Osteoblast (primary cell): ENCODE results near the gene FRMD8. TPM values are rescaled to one million over a fixed set of nuclear protein-coding genes. Genes with fewer than 3 reads are reported as not detected.

Experiments used
- DNase-seq: peaks from one replicate; pipeline ENCODE4 v3.0.0; 2011; ENCODE audit warnings: low spot score, mixed read lengths; ENCODE audit not compliant: insufficient read length; ENCODE audit errors: missing footprints
- H2AFZ ChIP-seq: 2 replicates; pipeline ENCODE4 v1.6.0; 2011; ENCODE audit warnings: mild to moderate bottlenecking, low read length
- H3K27ac ChIP-seq: 2 replicates; pipeline ENCODE4 v1.5.1; 2011; ENCODE audit warnings: mild to moderate bottlenecking, low read depth, low read length, moderate library complexity
- H3K27me3 ChIP-seq: 2 replicates; pipeline ENCODE4 v1.6.0; 2012; ENCODE audit warnings: mild to moderate bottlenecking, control low read depth, inconsistent platforms, low read length, moderate library complexity; ENCODE audit not compliant: insufficient read depth
- H3K36me3 ChIP-seq: 2 replicates; pipeline ENCODE4 v1.5.1; 2011; ENCODE audit warnings: mild to moderate bottlenecking, low read length, control low read depth, moderate library complexity; ENCODE audit not compliant: insufficient read depth
- H3K4me1 ChIP-seq: 2 replicates; pipeline ENCODE4 v1.5.1; 2011; ENCODE audit warnings: mild to moderate bottlenecking, low read length, control low read depth, moderate library complexity; ENCODE audit not compliant: insufficient read depth
- H3K4me2 ChIP-seq: 2 replicates; pipeline ENCODE4 v1.6.0; 2011; ENCODE audit warnings: mild to moderate bottlenecking, low read length; ENCODE audit not compliant: insufficient read depth
- H3K4me3 ChIP-seq: fragments of 200-600 bp; sonication (generic); 3 replicates; pipeline ENCODE4 v1.5.1; 2012; ENCODE audit warnings: mild to moderate bottlenecking, low read length, inconsistent platforms; ENCODE audit not compliant: insufficient read depth
- H3K79me2 ChIP-seq: 2 replicates; pipeline ENCODE4 v1.6.0; 2012; ENCODE audit warnings: mild to moderate bottlenecking, low read length, control low read depth, inconsistent platforms; ENCODE audit not compliant: insufficient read depth
- H3K9me3 ChIP-seq: 2 replicates; pipeline ENCODE4 v1.5.1; 2011; ENCODE audit warnings: low read depth, low read length, control low read depth
- H4K20me1 ChIP-seq: 2 replicates; pipeline ENCODE4 v1.6.0; 2012; ENCODE audit warnings: mild to moderate bottlenecking, low read length, control low read depth; ENCODE audit not compliant: insufficient read depth
- total RNA-seq: library from RNA; depleted of rRNA; stranded (reverse); fragments of >200 nt; gene quantifications from 2 replicates; pipeline ENCODE4 v1.2.3, GENCODE V29; 2012
- TF ChIP-seq, protein P1 (sequence below): IDR thresholded peaks from 2 replicates; pipeline ENCODE4 v1.5.1; 2011; ENCODE audit warnings: mild to moderate bottlenecking, low read depth, low read length, moderate library complexity; ENCODE audit errors: extremely low read depth

The FRMD8 gene
- total RNA-seq, 1 donor: 78.2 TPM

DNA sequence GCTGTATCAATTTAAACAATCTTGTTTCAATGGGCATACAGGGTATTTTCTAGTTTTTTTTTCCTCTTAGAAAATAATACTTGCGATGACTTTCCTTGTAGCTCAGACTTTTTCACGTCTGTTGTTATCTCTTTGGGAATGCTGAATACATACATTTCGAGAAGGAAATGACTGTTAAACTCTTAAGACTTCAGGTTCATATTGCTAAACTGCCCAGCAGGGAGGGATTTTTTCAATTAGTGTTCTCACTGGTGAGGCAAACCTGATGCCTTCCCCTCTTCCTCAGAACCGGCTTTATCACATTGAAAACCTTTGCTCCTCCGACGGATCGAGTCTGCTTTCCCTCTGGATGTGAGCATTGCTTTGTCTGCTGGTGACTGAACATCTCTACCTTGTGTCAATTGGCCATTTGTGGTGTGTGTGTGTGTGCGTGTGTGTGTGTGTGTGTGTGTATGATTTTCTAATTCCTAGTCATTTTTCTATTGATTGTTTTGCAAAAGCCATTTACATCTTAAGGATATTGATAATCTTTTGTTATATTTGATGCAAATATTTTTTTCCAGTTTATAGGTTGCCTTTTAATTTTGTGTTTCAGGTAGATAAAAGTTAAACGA, 42.7 kb downstream of the FRMD8 start:
- Histone ChIP-seq H3K79me2 (peaks cover 99% of the 10 kb centered on the region), H3K36me3 (peaks cover 72% of the 10 kb centered on the region), H3K4me1 (peaks cover 59% of the 10 kb centered on the region), H3K27me3 (no peaks in the 10 kb centered on the region), H4K20me1 (peaks cover 97% of the 10 kb centered on the region), H3K27ac (peak overlapping the region; percentile 100), H2AFZ (no peak overlapping the region), H3K4me3 (peak overlapping the region; percentile 77), H3K9me3 (no peaks in the 10 kb centered on the region), H3K4me2 (peak overlapping the region; percentile 84)
- TF ChIP-seq, protein P1, sequence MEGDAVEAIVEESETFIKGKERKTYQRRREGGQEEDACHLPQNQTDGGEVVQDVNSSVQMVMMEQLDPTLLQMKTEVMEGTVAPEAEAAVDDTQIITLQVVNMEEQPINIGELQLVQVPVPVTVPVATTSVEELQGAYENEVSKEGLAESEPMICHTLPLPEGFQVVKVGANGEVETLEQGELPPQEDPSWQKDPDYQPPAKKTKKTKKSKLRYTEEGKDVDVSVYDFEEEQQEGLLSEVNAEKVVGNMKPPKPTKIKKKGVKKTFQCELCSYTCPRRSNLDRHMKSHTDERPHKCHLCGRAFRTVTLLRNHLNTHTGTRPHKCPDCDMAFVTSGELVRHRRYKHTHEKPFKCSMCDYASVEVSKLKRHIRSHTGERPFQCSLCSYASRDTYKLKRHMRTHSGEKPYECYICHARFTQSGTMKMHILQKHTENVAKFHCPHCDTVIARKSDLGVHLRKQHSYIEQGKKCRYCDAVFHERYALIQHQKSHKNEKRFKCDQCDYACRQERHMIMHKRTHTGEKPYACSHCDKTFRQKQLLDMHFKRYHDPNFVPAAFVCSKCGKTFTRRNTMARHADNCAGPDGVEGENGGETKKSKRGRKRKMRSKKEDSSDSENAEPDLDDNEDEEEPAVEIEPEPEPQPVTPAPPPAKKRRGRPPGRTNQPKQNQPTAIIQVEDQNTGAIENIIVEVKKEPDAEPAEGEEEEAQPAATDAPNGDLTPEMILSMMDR: no peak
- no peak for DNase-seq

DNA sequence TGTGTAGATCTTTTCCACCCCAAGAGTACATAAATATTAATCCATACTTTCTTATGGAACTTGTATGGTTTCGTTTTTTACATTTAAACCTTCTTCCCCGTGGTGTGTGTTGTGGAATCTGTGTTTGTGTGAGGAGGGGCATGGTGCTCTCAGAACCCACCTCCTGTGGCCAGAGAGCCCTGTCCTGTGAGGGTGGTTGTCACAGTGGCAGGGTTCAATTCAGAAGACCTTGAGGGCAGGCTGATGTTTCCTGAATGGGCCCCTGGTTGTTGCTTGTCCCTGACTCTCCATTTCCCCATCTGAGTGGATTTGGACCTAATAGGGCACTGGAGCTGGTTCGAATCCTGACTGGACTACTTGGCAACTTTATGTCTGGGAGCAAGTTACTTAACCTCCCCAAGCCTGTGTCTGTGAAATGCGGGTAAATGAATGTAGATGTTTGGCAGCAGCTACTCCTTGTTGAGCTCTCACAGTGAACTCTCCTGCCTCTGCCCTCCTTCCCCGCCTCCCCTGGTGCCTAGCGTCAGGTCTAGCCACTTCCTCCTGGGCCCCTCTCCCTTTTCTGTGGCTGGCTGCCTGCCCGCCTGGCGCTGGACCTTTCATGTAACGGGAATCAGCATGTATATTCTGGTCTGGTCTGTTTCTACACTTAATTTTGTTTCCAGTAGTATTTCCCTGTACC, 43.4 kb downstream of the FRMD8 start:
- no peak for DNase-seq
- H3K27me3 ChIP-seq: no peaks in the 10 kb centered on the region
- no peak overlapping the region for H2AFZ ChIP-seq
- peaks cover 66% of the 10 kb centered on the region for H3K4me1 ChIP-seq
- H3K9me3 ChIP-seq: no peaks in the 10 kb centered on the region
- peaks cover 72% of the 10 kb centered on the region for H3K36me3 ChIP-seq
- peaks cover 99% of the 10 kb centered on the region for H3K79me2 ChIP-seq
- peak overlapping the region; percentile 77 for H3K4me3 ChIP-seq
- peaks cover 97% of the 10 kb centered on the region for H4K20me1 ChIP-seq
- TF ChIP-seq, protein P1: no peak
- peak overlapping the region; percentile 100 for H3K27ac ChIP-seq
- H3K4me2 ChIP-seq: peak overlapping the region; percentile 84

DNA sequence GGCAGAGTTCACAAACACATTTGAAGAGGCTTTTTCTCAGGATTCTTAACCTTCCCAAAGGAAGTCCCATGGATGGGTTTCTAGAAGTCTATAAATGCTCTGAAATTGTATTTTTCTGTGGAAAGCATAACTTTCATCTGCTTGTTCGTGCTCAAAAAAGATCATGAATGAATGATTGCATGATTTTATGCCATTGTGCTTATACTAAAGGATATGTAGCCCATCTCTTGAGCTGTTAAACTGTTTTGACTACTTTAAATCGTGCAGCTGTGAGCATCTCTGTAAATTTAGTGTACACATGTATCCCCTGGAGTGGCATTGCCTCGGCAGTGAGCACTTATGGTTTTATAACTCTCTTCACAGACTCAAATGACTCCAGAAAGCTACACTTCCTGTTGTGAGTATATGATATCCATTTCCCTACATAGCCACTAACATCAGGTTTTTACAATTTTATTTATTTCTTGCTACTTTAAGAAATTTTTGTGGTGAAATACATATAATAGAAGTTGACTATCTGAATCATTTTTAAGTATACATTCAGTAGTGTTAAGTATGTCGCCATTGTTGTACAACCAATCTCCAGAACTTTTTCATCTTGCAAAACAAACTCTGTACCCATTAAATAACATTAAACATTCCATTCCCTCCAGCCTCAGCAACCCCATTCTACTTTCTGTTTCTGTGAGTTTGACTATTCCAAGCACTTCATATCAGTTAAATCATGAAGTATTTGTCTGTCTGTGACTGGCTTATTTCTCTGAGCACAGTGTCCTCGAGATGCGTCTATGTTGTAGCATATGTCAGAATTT, 44.2 kb downstream of the FRMD8 start:
- peak overlapping the region; percentile 84 for H3K4me2 ChIP-seq
- H3K36me3 ChIP-seq: peaks cover 72% of the 10 kb centered on the region
- TF ChIP-seq, protein P1: no peak
- peaks cover 73% of the 10 kb centered on the region for H3K4me1 ChIP-seq
- H4K20me1 ChIP-seq: peaks cover 97% of the 10 kb centered on the region
- peak overlapping the region; percentile 100 for H3K27ac ChIP-seq
- H3K4me3 ChIP-seq: peak overlapping the region; percentile 77
- no peak for DNase-seq
- peaks cover 99% of the 10 kb centered on the region for H3K79me2 ChIP-seq
- H3K9me3 ChIP-seq: no peaks in the 10 kb centered on the region
- H2AFZ ChIP-seq: no peak overlapping the region
- no peaks in the 10 kb centered on the region for H3K27me3 ChIP-seq
